GM12878 (cell line): ENCODE data around the gene OFD1. TPM values are rescaled to one million over a fixed set of nuclear protein-coding genes. Genes with fewer than 3 reads are reported as not detected.

Experiments
- ATAC-seq: fragments of 200-7000 bp; cut with Tn5 transposase; 3 replicates; pipeline ENCODE4 v1.9.1; 2020; ENCODE audit warnings: mild to moderate bottlenecking, moderate library complexity
- BruUV-seq: library from RNA; stranded (reverse); fragments of 400-500 nt; replicated peaks from 2 replicates; lab custom pipeline; 2021; lab: Mats Ljungman, UMichigan
- CTCF ChIA-PET: fragments of 300-600 bp; sonication (Branson Sonifier 250); formaldehyde crosslinking; extraction: SDS; loops from one replicate; lab custom pipeline; 2021; ENCODE audit warnings: inconsistent platforms; lab: Yijun Ruan, JAX
- POLR2A ChIA-PET: fragments of 350-600 bp; formaldehyde crosslinking; extraction: SDS; loops from one replicate; lab custom pipeline; 2021; ENCODE audit warnings: inconsistent platforms; lab: Charles Lee
- RAD21 ChIA-PET: fragments of 300-600 bp; sonication (Branson Sonifier 250); formaldehyde crosslinking; loops from one replicate; lab custom pipeline; 2023; ENCODE audit warnings: antibody characterized with exemption; ENCODE audit not compliant: unreplicated experiment; lab: Charles Lee
- SMC1A ChIA-PET: fragments of 300-600 bp; sonication (Branson Sonifier 250); formaldehyde crosslinking; loops from one replicate; lab custom pipeline; 2023; ENCODE audit not compliant: unreplicated experiment, uncharacterized antibody; lab: Charles Lee
- DNase-seq: peaks from one replicate; pipeline ENCODE4 v3.0.0-alpha.2; 2011; ENCODE audit warnings: low read depth, low spot score
- FAIRE-seq: peaks from 3 replicates; lab custom pipeline; 2011; peaks lifted over from hg19 to GRCh38; lab: Jason Lieb, UNC
- H2AFZ ChIP-seq: 2 replicates; pipeline ENCODE4 v1.6.0; 2011; ENCODE audit warnings: low read depth, low read length, control low read depth; ENCODE audit not compliant: control insufficient read depth
- H3K27ac ChIP-seq: 2 replicates; pipeline ENCODE4 v1.5.1; 2011; ENCODE audit warnings: control low read depth; ENCODE audit not compliant: control insufficient read depth, insufficient read depth
- H3K27me3 ChIP-seq, 2 experiments: replicated peaks in 1 of 2; 2 replicates each; pipeline versions ENCODE4 v1.6.0 to v1.6.1; 2011; ENCODE audit warnings: low read length in 1 of 2; ENCODE audit not compliant: control insufficient read depth in 2 of 2, insufficient read depth in 2 of 2
- H3K36me3 ChIP-seq, 2 experiments: 2 replicates each; pipeline ENCODE4 v1.5.1; 2011; ENCODE audit warnings: low read length in 1 of 2; ENCODE audit not compliant: control insufficient read depth in 2 of 2, insufficient read depth in 2 of 2
- H3K4me1 ChIP-seq: 2 replicates; pipeline ENCODE4 v1.6.1; 2011; ENCODE audit warnings: mild to moderate bottlenecking, low read length, moderate library complexity, mixed read lengths; ENCODE audit not compliant: control insufficient read depth, insufficient read depth
- H3K4me2 ChIP-seq: 2 replicates; pipeline ENCODE4 v1.6.0; 2011; ENCODE audit warnings: control low read depth; ENCODE audit not compliant: control insufficient read depth, insufficient read depth
- H3K4me3 ChIP-seq: fragments of 200-600 bp; sonication (generic); 2 replicates; pipeline ENCODE4 v1.5.1; 2016
- H3K79me2 ChIP-seq: 2 replicates; pipeline ENCODE4 v1.6.0; 2011; ENCODE audit warnings: low read length; ENCODE audit not compliant: control insufficient read depth, insufficient read depth
- H3K9ac ChIP-seq: 2 replicates; pipeline ENCODE4 v1.8.0; 2011; ENCODE audit warnings: low read length, control low read depth, mixed read lengths; ENCODE audit not compliant: control insufficient read depth, insufficient read depth
- H3K9me3 ChIP-seq: replicated peaks from 3 replicates; pipeline ENCODE4 v1.5.1; 2011; ENCODE audit warnings: mild to moderate bottlenecking, low read length; ENCODE audit not compliant: control insufficient read depth, insufficient read depth
- H4K20me1 ChIP-seq: 2 replicates; pipeline ENCODE4 v1.6.0; 2011; ENCODE audit not compliant: control insufficient read depth, insufficient read depth
- BHLHE40 ChIP-seq, 2 experiments: fragments of 450-650 bp in 1 of 2; IDR thresholded peaks; 2 replicates each; pipeline ENCODE4 v1.6.1; 2011 to 2017; ENCODE audit warnings: low read depth in 2 of 2, borderline replicate concordance in 1 of 2, improper control_type of control experiment in 1 of 2, low read length in 1 of 2, mild to moderate bottlenecking in 1 of 2
- JUND ChIP-seq: IDR thresholded peaks from 2 replicates; pipeline ENCODE4 v1.6.1; 2012; ENCODE audit warnings: low read depth, mild to moderate bottlenecking, low read length, improper control_type of control experiment, moderate library complexity
- MTA2 ChIP-seq: fragments of 450-650 bp; IDR thresholded peaks from 2 replicates; pipeline ENCODE4 v1.6.1; 2016; ENCODE audit warnings: low read depth, mild to moderate bottlenecking, moderate library complexity
- NBN ChIP-seq: fragments of 450-650 bp; IDR thresholded peaks from 2 replicates; pipeline ENCODE4 v1.6.1; 2016
- NKRF ChIP-seq: fragments of 450-650 bp; conservative IDR thresholded peaks from 2 replicates; pipeline ENCODE4 v1.6.1; 2017; ENCODE audit warnings: mild to moderate bottlenecking, moderate library complexity
- NR2F1 ChIP-seq: fragments of 450-650 bp; conservative IDR thresholded peaks from 2 replicates; pipeline ENCODE4 v1.6.1; 2017; ENCODE audit warnings: mild to moderate bottlenecking
- PAX5 ChIP-seq: IDR thresholded peaks from 2 replicates; pipeline ENCODE4 v1.6.1; 2011; ENCODE audit warnings: low read depth, low read length, borderline replicate concordance
- PKNOX1 ChIP-seq: fragments of 450-650 bp; IDR thresholded peaks from 2 replicates; pipeline ENCODE4 v1.6.1; 2016; ENCODE audit warnings: mild to moderate bottlenecking
- POLR2A ChIP-seq: IDR thresholded peaks from 2 replicates; pipeline ENCODE4 v1.6.1; 2011; ENCODE audit warnings: low read depth, mild to moderate bottlenecking, low read length
- POU2F2 ChIP-seq: IDR thresholded peaks from 3 replicates; pipeline ENCODE4 v1.6.1; 2011; ENCODE audit warnings: low read depth, mild to moderate bottlenecking, low read length, borderline replicate concordance
- RUNX3 ChIP-seq: IDR thresholded peaks from 2 replicates; pipeline ENCODE4 v1.6.1; 2012; ENCODE audit warnings: low read length, inconsistent platforms
- USF1 ChIP-seq: IDR thresholded peaks from 2 replicates; pipeline ENCODE4 v1.6.1; 2011; ENCODE audit warnings: borderline replicate concordance, low read depth, mild to moderate bottlenecking, moderate library complexity, mixed read lengths, low read length; ENCODE audit not compliant: insufficient read depth; ENCODE audit errors: extremely low read length
- YBX1 ChIP-seq: fragments of 450-650 bp; IDR thresholded peaks from 2 replicates; pipeline ENCODE4 v1.6.1; 2016; ENCODE audit warnings: antibody characterized with exemption
- ZNF687 ChIP-seq: fragments of 450-650 bp; IDR thresholded peaks from 2 replicates; pipeline ENCODE4 v1.6.1; 2017; ENCODE audit warnings: mild to moderate bottlenecking, moderate library complexity
- WGBS: methylation state at CpG from one replicate; pipeline ENCODE4 v1.1.6; 2016; ENCODE audit warnings: low lambda C conversion rate; ENCODE audit not compliant: insufficient replicate concordance, insufficient coverage; ENCODE audit errors: missing lambda C conversion rate; 5-methylcytosine and 5-hydroxymethylcytosine counted together
- in situ Hi-C: fragments of 300-500 bp; cut with MboI; formaldehyde crosslinking; loops from 9 replicates; pipeline ENCODE4 v1.14.3; 2018; ENCODE audit warnings: mixed read lengths
- intact Hi-C: fragments of 100-400 bp; cut with micrococcal nuclease; formaldehyde crosslinking; loops from one replicate; pipeline ENCODE4 v1.14.2; 2022; ENCODE audit not compliant: unreplicated experiment
- polyA plus RNA-seq, 11 experiments: library from polyadenylated mRNA; depleted of rRNA in 4 of 11; unstranded in 6 of 11; stranded (reverse) in 5 of 11; fragments of >200 nt; fragmentation: Nextera tagmentation in 4 of 11; fragmentation: Illumina TruSeq in 1 of 11; extraction: Ambion mirVana in 4 of 11; extraction: Trizol in 1 of 11; gene quantifications; 1 replicate in 1 of 11; 2 replicates in 10 of 11; pipeline versions ENCODE4 v1.2.1 to v1.2.3, GENCODE V29; 2011 to 2016; ENCODE audit warnings: inconsistent platforms in 2 of 11, missing spikeins in 2 of 11, low read depth in 1 of 11
- total RNA-seq, 4 experiments: library from RNA; depleted of rRNA in 3 of 4; stranded (reverse); fragments of >200 nt in 3 of 4; fragmentation: Illumina TruSeq in 1 of 4; extraction: Trizol in 1 of 4; gene quantifications; 2 replicates each; pipeline versions ENCODE4 v1.2.1 to v1.2.3, GENCODE V29; 2013 to 2021

OFD1 gene
- total and polyA plus RNA-seq, 10 of the 15 experiments (the other 5 are each of a cell fraction or from before 2014, with no cell fraction given): 22.4 to 77.2 (median 34.1) TPM

GRCh38 chrX:13742397-13743176, 8.0 kb downstream of the OFD1 start:
- Histone ChIP-seq H3K9me3 (no peaks in the 10 kb centered on the region), H3K4me2 (peak overlapping the region; percentile 76), H3K4me1 (peaks cover 23% of the 10 kb centered on the region), H2AFZ (no peak overlapping the region), H3K9ac (no peak overlapping the region), H3K79me2 (peaks cover under 1% of the 10 kb centered on the region; the same call in 1 of the 2 replicates), H3K36me3 (peaks cover 0 to 10% of the 10 kb centered on the region in 2 experiments; a peak in 3 of 4 replicates), H4K20me1 (no peaks in the 10 kb centered on the region), H3K27me3 (no peaks in the 10 kb centered on the region), H3K27ac (peak overlapping the region; percentile 62; the same call in 1 of the 2 replicates), H3K4me3 (peak overlapping the region; percentile 19; the same call in 1 of the 2 replicates)
- WGBS: 6% methylated on average over 13 of the region's 13 CpGs
- FAIRE-seq: peak; percentile 96
- peak; percentile 92 for ATAC-seq
- ChIA-PET RAD21 (interaction anchor here (0.7 to 3.9 kb wide), 16 partner anchors 8 to 486 kb away, joined by 3 to 31 read pairs (median 5); partner anchors contain the start of genes OFD1, TCEANC and TRAPPC2), CTCF (interaction anchor here (0.5 to 11.5 kb wide), 11 partner anchors 7 to 83 kb away, joined by 3 to 113 read pairs (median 5); partner anchors contain the start of genes OFD1 and TRAPPC2), POLR2A (interaction anchor here (0.7 to 5.5 kb wide), 10 partner anchors 8 to 284 kb away, joined by 3 to 36 read pairs (median 4); partner anchors contain the start of genes OFD1 and TRAPPC2), SMC1A (interaction anchor here (0.6 to 14.7 kb wide), 14 partner anchors 9 to 286 kb away, joined by 3 to 198 read pairs (median 6); partner anchors contain the start of genes OFD1, RAB9A and TRAPPC2)
- BruUV-seq: TSS peak; percentile 82
- peak; percentile 91 for DNase-seq
- intact Hi-C loops: loop anchor here (2.0 kb wide), 1 partner anchor 46 kb away; no protein-coding TSS in a partner anchor
- in situ Hi-C loops: loop anchor here (10.0 kb wide), 1 partner anchor 238 kb away; no protein-coding TSS in a partner anchor
- TF ChIP-seq NKRF (peak; percentile 60; the same call in 1 of the 2 replicates), USF1 (peak; percentile 11), ZNF687 (peak; percentile 49), BHLHE40 (IDR thresholded peaks at IDR 0.05; ENCODE audit: borderline replicate concordance in 1 of 2, low read depth in 2 of 2, low read length in 1 of 2) (peak; percentile 79 to 87), PAX5 (peak; percentile 70), POU2F2 (peak; percentile 73; the same call in 1 of the 3 replicates), NBN (peak; percentile 90), POLR2A (no peak), PKNOX1 (peak; percentile 40; the same call in 1 of the 2 replicates), YBX1 (no peak), JUND (no peak), MTA2 (peak; percentile 90), RUNX3 (peak; percentile 87), NR2F1 (peak; percentile 58)
